WI38 (cell line): ENCODE data around the gene ANTXRL.
A peak's percentile ranks its signal among the peaks of the same experiment; 100 is the strongest.
"Not testable (repeated sequence)": the region's sequence is repeated elsewhere in the genome, so short reads cannot be mapped to it uniquely, and the experiment has no call there.

Experiments used
- H3K4me3 ChIP-seq: 2 replicates; pipeline ENCODE4 v1.5.1; 2011; ENCODE audit warnings: low read depth, mild to moderate bottlenecking, control low read depth, low read length
- TF ChIP-seq, protein P1 (sequence below): IDR thresholded peaks from 2 replicates; pipeline ENCODE4 v1.5.1; 2012; ENCODE audit warnings: low read depth, mild to moderate bottlenecking, control low read depth, low read length

The ANTXRL gene

DNA sequence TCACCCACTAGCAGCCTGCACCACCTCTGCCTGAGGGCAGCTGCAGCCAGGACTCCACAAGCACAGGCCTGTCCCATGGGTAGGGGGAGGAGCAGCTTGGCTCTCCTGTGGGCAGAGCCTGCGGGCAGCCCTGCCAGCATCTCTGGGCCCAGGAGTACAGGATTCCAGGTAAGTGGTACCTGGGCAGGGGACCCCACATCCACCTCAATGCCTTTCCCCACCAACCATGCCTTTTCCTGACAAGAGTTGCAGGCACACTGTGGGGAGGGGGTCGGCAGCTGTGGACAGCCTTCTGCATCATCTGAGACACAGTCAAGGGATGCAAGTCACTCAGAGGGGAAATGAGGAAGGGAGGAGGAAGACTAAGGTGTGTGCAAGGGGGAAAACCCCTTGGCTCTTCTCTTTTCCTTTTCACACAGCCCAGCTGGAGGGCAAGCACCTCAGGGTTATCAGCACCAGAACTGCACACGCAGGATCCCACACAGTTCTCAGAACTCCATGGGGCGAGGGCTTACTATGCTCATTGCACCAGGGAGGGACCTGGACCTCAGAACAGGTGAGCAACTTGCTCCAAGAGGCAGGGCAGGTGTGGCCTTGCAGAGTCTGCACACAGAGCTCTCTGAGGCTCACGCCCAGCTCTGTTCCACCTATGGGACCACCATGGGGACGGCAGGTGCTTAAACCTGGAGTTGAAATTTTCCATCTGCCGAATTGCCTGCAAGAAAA, 16.5 kb upstream of the ANTXRL start:
- no peak overlapping the region for H3K4me3 ChIP-seq
- TF ChIP-seq, protein P1, sequence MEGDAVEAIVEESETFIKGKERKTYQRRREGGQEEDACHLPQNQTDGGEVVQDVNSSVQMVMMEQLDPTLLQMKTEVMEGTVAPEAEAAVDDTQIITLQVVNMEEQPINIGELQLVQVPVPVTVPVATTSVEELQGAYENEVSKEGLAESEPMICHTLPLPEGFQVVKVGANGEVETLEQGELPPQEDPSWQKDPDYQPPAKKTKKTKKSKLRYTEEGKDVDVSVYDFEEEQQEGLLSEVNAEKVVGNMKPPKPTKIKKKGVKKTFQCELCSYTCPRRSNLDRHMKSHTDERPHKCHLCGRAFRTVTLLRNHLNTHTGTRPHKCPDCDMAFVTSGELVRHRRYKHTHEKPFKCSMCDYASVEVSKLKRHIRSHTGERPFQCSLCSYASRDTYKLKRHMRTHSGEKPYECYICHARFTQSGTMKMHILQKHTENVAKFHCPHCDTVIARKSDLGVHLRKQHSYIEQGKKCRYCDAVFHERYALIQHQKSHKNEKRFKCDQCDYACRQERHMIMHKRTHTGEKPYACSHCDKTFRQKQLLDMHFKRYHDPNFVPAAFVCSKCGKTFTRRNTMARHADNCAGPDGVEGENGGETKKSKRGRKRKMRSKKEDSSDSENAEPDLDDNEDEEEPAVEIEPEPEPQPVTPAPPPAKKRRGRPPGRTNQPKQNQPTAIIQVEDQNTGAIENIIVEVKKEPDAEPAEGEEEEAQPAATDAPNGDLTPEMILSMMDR, result no peak

DNA sequence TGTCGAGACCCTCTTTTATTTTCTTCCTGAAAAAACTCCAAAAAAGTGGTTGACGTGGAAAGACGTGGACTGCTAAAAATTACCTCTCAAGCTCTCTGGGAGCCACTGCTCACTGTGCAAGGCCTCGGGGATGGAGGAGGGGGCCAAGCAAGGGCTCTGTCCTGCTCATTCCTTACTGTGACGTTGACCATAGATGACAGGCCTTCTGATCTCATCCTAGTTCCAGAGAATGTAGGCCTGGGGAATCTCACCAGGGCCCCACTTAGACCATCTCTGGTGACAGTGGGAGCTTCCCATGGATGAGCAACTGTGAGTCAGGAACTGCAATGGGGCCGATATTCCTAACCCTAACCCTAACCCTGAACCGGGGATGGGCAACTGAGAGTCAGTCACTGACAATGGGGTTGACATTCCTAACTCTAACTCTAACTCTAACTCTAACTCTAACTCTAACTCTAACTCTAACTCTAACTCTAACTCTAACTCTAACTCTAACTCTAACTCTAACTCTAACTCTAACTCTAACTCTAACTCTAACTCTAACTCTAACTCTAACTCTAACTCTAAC, 15.8 kb upstream of the ANTXRL start:
- not testable (repeated sequence) for H3K4me3 ChIP-seq

DNA sequence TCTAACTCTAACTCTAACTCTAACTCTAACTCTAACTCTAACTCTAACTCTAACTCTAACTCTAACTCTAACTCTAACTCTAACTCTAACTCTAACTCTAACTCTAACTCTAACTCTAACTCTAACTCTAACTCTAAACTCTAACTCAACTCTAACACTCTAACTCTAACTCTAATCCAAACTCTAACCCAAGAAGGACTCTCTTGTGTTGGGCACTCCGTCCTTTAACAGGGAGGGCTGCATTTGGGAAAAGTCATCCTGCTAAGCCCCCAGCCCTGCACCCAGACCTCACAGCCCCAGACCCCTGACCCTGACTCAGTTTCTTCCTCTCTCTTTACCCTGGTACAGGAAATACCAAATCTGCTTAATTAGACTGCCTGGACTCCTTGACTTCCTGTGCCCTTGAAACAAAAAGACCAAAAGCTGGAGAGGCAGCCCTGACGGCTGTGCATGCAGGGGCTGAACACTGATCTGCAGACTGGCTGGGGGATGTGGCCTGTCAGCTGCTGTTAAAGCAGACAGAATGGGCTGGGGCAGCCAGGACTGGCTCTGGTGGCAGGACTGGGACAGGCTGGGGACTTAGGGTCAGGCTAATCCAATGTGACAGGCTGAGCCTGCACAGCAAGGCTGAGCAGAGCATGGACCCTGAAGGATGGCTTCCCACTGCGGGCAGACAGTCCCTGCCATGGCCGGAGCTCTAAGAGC, 14.8 kb upstream of the ANTXRL start:
- not testable (repeated sequence) for H3K4me3 ChIP-seq

DNA sequence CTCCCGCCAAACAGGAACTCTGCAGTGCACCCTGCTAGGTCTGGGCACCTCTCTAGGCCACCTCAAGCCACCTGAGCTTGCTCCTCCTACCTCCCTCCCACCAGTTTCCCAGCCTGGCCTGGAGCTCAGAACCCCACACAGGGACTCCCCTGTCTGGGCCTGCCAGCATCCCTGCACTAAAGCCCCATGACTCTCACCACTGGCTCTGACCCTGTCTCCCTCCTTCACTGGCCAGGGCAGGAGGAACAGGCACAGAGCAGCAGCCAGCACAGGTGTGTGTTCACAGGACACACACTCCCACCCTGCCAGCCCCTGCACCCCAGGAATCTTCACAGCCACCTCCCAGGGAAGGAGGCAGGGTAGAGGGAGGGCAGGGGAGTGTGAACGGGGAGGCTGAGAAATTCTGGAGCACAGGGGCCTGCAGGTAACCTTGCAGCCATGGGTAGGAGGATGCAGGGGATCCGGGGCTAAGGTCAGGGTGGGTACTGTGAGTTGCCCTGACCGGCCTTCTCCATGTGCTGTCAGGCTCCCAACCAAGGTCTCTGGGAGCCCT, 13.9 kb upstream of the ANTXRL start:
- TF ChIP-seq, protein P1, result no peak
- no peak overlapping the region for H3K4me3 ChIP-seq

- TF ChIP-seq, protein P1, result no peak
- H3K4me3 ChIP-seq, result no peak overlapping the region
These were observed 13.0 kb upstream of the ANTXRL start for GRCh38 chr10:46273506-46274477.

- TF ChIP-seq, protein P1, result no peak
- H3K4me3 ChIP-seq, result no peak overlapping the region
These were observed 9.0 kb upstream of the ANTXRL start for GRCh38 chr10:46277840-46278239.

DNA sequence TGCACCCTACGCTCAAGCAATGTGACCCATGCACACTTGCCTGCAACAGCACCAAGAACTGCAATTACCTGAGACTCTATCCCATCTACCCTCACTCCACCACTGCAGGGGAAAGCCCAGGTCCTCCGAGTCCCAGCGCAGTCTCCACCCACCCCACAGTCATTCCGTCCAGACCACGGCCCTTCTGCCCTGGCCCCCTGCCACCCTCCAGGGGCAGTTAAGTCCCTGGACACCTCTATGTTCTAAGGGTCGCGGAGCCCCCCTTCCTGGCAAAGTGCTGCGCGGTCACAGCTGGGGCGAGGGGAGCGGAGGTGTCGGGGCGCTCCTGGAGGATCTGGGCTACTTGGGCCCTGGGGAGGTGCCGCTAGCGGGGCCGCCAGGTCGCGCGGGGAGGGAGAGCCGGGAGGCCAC, 4.4 kb upstream of the ANTXRL start:
- H3K4me3 ChIP-seq, result peak overlapping the region; percentile 60

DNA sequence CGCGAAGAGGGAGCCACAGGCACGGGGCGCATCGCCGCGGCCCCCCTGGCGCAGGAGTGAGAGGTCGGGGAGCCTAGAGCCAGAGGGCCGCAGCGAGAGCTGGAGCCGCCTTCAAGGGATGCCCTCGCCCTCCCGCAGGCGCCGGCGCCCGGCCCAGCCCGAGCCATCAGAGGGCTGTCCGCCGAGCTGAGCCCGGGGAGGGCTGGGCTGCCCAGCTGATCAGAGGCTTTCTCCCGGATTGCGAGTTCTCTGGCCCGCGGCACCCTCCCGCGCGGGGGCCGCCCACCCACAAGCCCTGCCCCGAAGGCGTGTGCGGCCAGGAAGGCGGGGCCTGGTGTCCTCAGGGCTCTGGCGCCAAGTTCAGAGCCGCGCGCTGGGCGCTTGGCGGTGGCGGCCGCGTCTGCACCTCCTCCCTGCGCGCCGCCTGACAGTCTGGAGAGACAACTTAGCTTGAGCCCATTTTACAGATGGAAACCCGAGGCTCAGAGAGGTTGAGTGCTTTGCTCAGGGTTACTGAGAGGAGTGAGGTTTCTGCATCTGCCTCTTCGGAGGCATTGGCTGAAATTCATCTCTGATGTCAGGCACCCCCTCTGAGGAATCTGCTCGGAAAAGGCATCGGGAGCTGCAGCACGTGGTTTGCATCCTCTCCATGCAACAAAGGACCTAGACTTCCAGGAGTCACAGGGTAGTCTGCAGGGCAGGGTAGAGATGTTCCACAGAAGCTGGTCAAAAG, 3.8 kb upstream of the ANTXRL start:
- H3K4me3 ChIP-seq, result peak overlapping the region; percentile 60
- TF ChIP-seq, protein P1, result no peak
